Measurements from ENCODE around the gene SEMA5B. TPM values are rescaled to one million over a fixed set of nuclear protein-coding genes. Genes with fewer than 3 reads are reported as not detected.

SEMA5B gene
- total and polyA plus RNA-seq, 9 of the 15 experiments (the other 6 are each of a cell fraction or from before 2014, with no cell fraction given) = not detected

DNA sequence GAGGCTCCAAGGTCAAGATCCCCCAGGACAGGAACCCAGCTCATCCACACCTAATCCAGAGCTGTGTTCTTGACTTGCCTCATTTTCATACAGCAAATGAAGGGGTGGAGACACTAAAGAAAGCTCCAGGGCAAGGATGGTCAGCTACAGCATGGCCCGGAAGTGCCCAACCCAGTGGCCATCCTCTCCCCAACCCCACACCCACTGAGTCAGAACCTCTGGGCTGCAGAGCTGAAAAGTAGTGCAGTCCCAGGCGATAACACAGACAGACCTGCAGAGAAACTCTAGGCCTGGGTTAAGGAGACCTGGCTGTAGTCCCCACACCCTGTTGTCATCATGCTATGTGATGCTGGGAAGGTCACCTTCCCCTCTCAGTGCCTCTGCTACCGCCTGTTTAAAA is 85.3 kb downstream of the SEMA5B start:
- peaks cover 5 to 8% of the 10 kb centered on the region in 2 experiments; a peak in 3 of 5 replicates for H3K4me1 ChIP-seq (replicated peaks in 1 of 2; ENCODE audit: control insufficient read depth in 2 of 2, insufficient read depth in 2 of 2, low read length in 2 of 2)
- no peak overlapping the region for H2AFZ ChIP-seq (ENCODE audit: low read depth, low read length)
- H3K4me3 ChIP-seq = no peak overlapping the region
- H3K27me3 ChIP-seq (ENCODE audit: control insufficient read depth in 2 of 2, insufficient read depth in 2 of 2, low read length in 2 of 2) = peaks cover 0 to 9% of the 10 kb centered on the region in 2 experiments; a peak in 2 of 5 replicates
- H3K36me3 ChIP-seq (ENCODE audit: control insufficient read depth, insufficient read depth, low read length) = no peaks in the 10 kb centered on the region
- H3K4me2 ChIP-seq (ENCODE audit: insufficient read depth, low read length) = no peak overlapping the region
- no peaks in the 10 kb centered on the region for H3K9me1 ChIP-seq (ENCODE audit: control insufficient read depth, insufficient read depth, low read length)
- in situ Hi-C loops (cut with MboI) (loop anchor here (10.0 kb wide), 1 partner anchor 867 kb away; no protein-coding TSS in a partner anchor), intact Hi-C loops (cut with micrococcal nuclease) (loop anchor here (2.0 to 10.0 kb wide), 3 partner anchors 87 to 377 kb away; partner anchors contain the start of genes DTX3L and PARP9)
- ATAC-seq (no peak), FAIRE-seq (no peak), DNase-seq (ENCODE audit: extremely low read depth in 1 of 4, low spot score in 3 of 4) (no peak)
- ChIA-PET POLR2A (interaction anchor here (1.6 kb wide), 1 partner anchor 88 kb away, joined by 4 read pairs; no protein-coding TSS in a partner anchor), CTCF (ENCODE audit: low intra/inter-chr PET ratio) (no interaction called here)
- H3K9ac ChIP-seq (ENCODE audit: insufficient read depth in 1 of 2, low read depth in 2 of 2, low read length in 2 of 2) = no peak overlapping the region
- BruUV-seq (replicated peaks) = no TSS peak
- H3K27ac ChIP-seq (ENCODE audit: extremely low read depth, low read depth, low read length) = no peak overlapping the region
- H3K9me3 ChIP-seq (replicated peaks; ENCODE audit: control insufficient read depth, insufficient read depth, low read depth, low read length) = no peaks in the 10 kb centered on the region
- H4K20me1 ChIP-seq (replicated peaks; ENCODE audit: control insufficient read depth, insufficient read depth, low read length) = no peaks in the 10 kb centered on the region; the same call in 1 of the 2 replicates
- 27% methylated on average over 2 of the region's 3 CpGs for WGBS (ENCODE audit: insufficient coverage, low coverage, missing lambda C conversion rate)
- H3K79me2 ChIP-seq (ENCODE audit: control insufficient read depth, insufficient read depth, low read length) = no peaks in the 10 kb centered on the region
- TF ChIP-seq MCM2 (IDR thresholded peaks at IDR 0.05; ENCODE audit: low read depth) (no peak), COPS2 (conservative IDR thresholded peaks at IDR 0.05) (no peak), NR1H2 (CRISPR knock-in tag; IDR thresholded peaks at IDR 0.05) (no peak), NFIX (CRISPR knock-in tag; IDR thresholded peaks at IDR 0.05; ENCODE audit: low read depth) (no peak), MCM7 (IDR thresholded peaks at IDR 0.05) (no peak)

All from K562 (cell line).